ENCODE measurements around the gene B9D2. TPM values are rescaled to one million over a fixed set of nuclear protein-coding genes. Genes with fewer than 3 reads are reported as not detected.

The B9D2 gene
- total RNA-seq = 6.5 and 7.0 TPM in 2 replicates

GRCh38 chr19:41363753-41364523 is at the start of gene B9D2:
B9D2 (minus strand) TSS chr19:41364149; CDS start chr19:41363519, 630 bp downstream.

GRCh38 chr19:41397086-41398049 is 33.4 kb upstream of the B9D2 start, which contains the start of the genes BCKDHA and EXOSC5:
BCKDHA (plus strand) TSS chr19:41397818; CDS start chr19:41397828, 10 bp downstream.
EXOSC5 (minus strand) TSS chr19:41397359; CDS start chr19:41397328, 31 bp downstream.

GRCh38 chr19:41376241-41376997 is 12.5 kb upstream of the B9D2 start, which contains the start of gene TMEM91:
TMEM91 (plus strand) TSS chr19:41376533; CDS start chr19:41378310, 1,777 bp downstream.

GRCh38 chr19:41353466-41354342 is 10.2 kb downstream of the B9D2 start, which contains the start of gene TGFB1:
TGFB1 (minus strand) TSS chr19:41353922; CDS start chr19:41353044, 878 bp downstream.

GRCh38 chr19:41310033-41310831 is 53.7 kb downstream of the B9D2 start, which contains the start of gene CCDC97:
CCDC97 (plus strand) TSS chr19:41310172; CDS start chr19:41310311, 139 bp downstream.

Other genes starting within 250 kb of the B9D2 start
- not detected in 2 replicates for gene CYP2F1, start 249.7 kb downstream of the B9D2 start, total RNA-seq
- 6.8 and 7.8 TPM in 2 replicates for gene CYP2S1, start 170.9 kb downstream of the B9D2 start, total RNA-seq
- gene AXL, start 144.9 kb downstream of the B9D2 start, total RNA-seq = 66.6 and 94.9 TPM in 2 replicates
- 88.9 and 118 TPM in 2 replicates for gene HNRNPUL1, start 99.8 kb downstream of the B9D2 start, total RNA-seq
- 7.7 and 8.1 TPM in 2 replicates for gene CCDC97, start 54.0 kb downstream of the B9D2 start, total RNA-seq
- 17.8 and 24.1 TPM in 2 replicates for gene TGFB1, start 10.2 kb downstream of the B9D2 start, total RNA-seq
- 8.2 and 12.5 TPM in 2 replicates for gene TMEM91, start 12.4 kb upstream of the B9D2 start, total RNA-seq
- gene EXOSC5, start 33.2 kb upstream of the B9D2 start, total RNA-seq = 30.5 and 45.2 TPM in 2 replicates
- 41.0 and 57.4 TPM in 2 replicates for gene BCKDHA, start 33.7 kb upstream of the B9D2 start, total RNA-seq
- 6.3 and 9.4 TPM in 2 replicates for gene B3GNT8, start 63.2 kb upstream of the B9D2 start, total RNA-seq
- gene DMAC2, start 75.8 kb upstream of the B9D2 start, total RNA-seq = 53.7 and 76.6 TPM in 2 replicates
- gene ERICH4, start 79.0 kb upstream of the B9D2 start, total RNA-seq = not detected in 2 replicates
- gene CEACAM21, start 212.0 kb upstream of the B9D2 start, total RNA-seq = not detected in 2 replicates